Inferior parietal cortex (tissue), 1 donor: ENCODE measurements around the gene SOX1.

Source experiments
- DNase-seq: peaks from one replicate; pipeline ENCODE4 v3.0.0-alpha.2; 2016; ENCODE audit errors: extremely low spot score

The SOX1 gene

GRCh38 chr13:112067116-112067741 is at the start of gene SOX1:
Gene SOX1 (plus strand): TSS chr13:112067149. CDS start chr13:112067659, 510 bp downstream.
- DNase-seq = no peak

- no peak for DNase-seq
These were observed 42.4 kb upstream of the SOX1 start for GRCh38 chr13:112024577-112024976.

GRCh38 chr13:112027250-112027649 is 39.7 kb upstream of the SOX1 start:
- DNase-seq = no peak

GRCh38 chr13:112028481-112028880 is 38.5 kb upstream of the SOX1 start:
- no peak for DNase-seq

GRCh38 chr13:112029143-112029542 is 37.8 kb upstream of the SOX1 start:
- DNase-seq = no peak

- DNase-seq = no peak
These were observed 34.6 kb upstream of the SOX1 start for GRCh38 chr13:112032186-112032993.

GRCh38 chr13:112034231-112034630 is 32.7 kb upstream of the SOX1 start:
- DNase-seq = no peak

GRCh38 chr13:112034846-112035245 is 32.1 kb upstream of the SOX1 start:
- DNase-seq = no peak

GRCh38 chr13:112042496-112042895 is 24.5 kb upstream of the SOX1 start:
- DNase-seq = no peak

GRCh38 chr13:112052213-112052612 is 14.7 kb upstream of the SOX1 start:
- DNase-seq = no peak

- DNase-seq = no peak
These were observed 13.7 kb upstream of the SOX1 start for GRCh38 chr13:112053167-112053743.

GRCh38 chr13:112053744-112054615 is 13.0 kb upstream of the SOX1 start:
- DNase-seq = no peak

GRCh38 chr13:112054616-112055015 is 12.3 kb upstream of the SOX1 start:
- no peak for DNase-seq

- DNase-seq = no peak
These were observed 11.7 kb upstream of the SOX1 start for GRCh38 chr13:112055036-112055914.

GRCh38 chr13:112055915-112056269 is 11.1 kb upstream of the SOX1 start:
- DNase-seq = no peak

GRCh38 chr13:112056284-112056727 is 10.6 kb upstream of the SOX1 start:
- DNase-seq = no peak

- no peak for DNase-seq
These were observed 10.1 kb upstream of the SOX1 start for GRCh38 chr13:112056739-112057438.

- no peak for DNase-seq
These were observed 9.6 kb upstream of the SOX1 start for GRCh38 chr13:112057439-112057735.

- DNase-seq = no peak
These were observed 9.0 kb upstream of the SOX1 start for GRCh38 chr13:112057736-112058518.

- no peak for DNase-seq
These were observed 8.5 kb upstream of the SOX1 start for GRCh38 chr13:112058519-112058873.
